CD4-positive, alpha-beta T cell treated with Interferon alpha-2 for 1 hour (primary cell): ENCODE measurements around the gene METTL26.
A peak's percentile ranks its signal among the peaks of the same experiment; 100 is the strongest.

Experiments used
- DNase-seq, 2 donors: peaks; one replicate each; pipeline ENCODE4 v3.0.0-alpha.2; 2020 to 2022

Gene METTL26

GRCh38 chr16:658679-659571, 22.8 kb upstream of the METTL26 start:
- no peak for DNase-seq

GRCh38 chr16:657487-657886, 21.4 kb upstream of the METTL26 start:
- DNase-seq, result no peak

GRCh38 chr16:654034-654433, 17.9 kb upstream of the METTL26 start:
- DNase-seq, result no peak

GRCh38 chr16:652454-653305, 16.6 kb upstream of the METTL26 start:
- no peak for DNase-seq

GRCh38 chr16:651844-652243, 15.7 kb upstream of the METTL26 start:
- DNase-seq, result no peak

GRCh38 chr16:649631-650030, 13.5 kb upstream of the METTL26 start:
- DNase-seq, result no peak

- DNase-seq, result peak; percentile 86 to 91
These were observed 12.9 kb upstream of the METTL26 start, which contains the start of gene WDR90 for GRCh38 chr16:648781-649589. TSS of gene WDR90 (plus strand) at chr16:649365. CDS start at chr16:649417, 52 bp downstream.

GRCh38 chr16:648071-648780, 12.1 kb upstream of the METTL26 start:
- peak in 1 of 2 donors; percentile 40 for DNase-seq

- no peak for DNase-seq
These were observed 11.2 kb upstream of the METTL26 start for GRCh38 chr16:647173-647902.

GRCh38 chr16:646679-647172, 10.6 kb upstream of the METTL26 start:
- DNase-seq, result no peak

GRCh38 chr16:645852-646678, 10.0 kb upstream of the METTL26 start:
- no peak for DNase-seq

GRCh38 chr16:644556-644955, 8.5 kb upstream of the METTL26 start:
- no peak for DNase-seq

- DNase-seq, result no peak
These were observed 6.9 kb upstream of the METTL26 start for GRCh38 chr16:643050-643368.

- peak; percentile 39 to 40 for DNase-seq
These were observed 6.3 kb upstream of the METTL26 start for GRCh38 chr16:642189-643049.

GRCh38 chr16:641326-642188, 5.5 kb upstream of the METTL26 start, which contains the start of gene MCRIP2:
TSS of gene MCRIP2 (plus strand) at chr16:641828. CDS start at chr16:641992, 164 bp downstream.
- peak; percentile 58 to 73 for DNase-seq

GRCh38 chr16:640614-641013, 4.5 kb upstream of the METTL26 start:
- DNase-seq, result no peak

GRCh38 chr16:638836-639235, 2.7 kb upstream of the METTL26 start:
- DNase-seq, result no peak

GRCh38 chr16:638034-638543, 2.0 kb upstream of the METTL26 start:
- no peak for DNase-seq
